Measurements from ENCODE around the gene CFAP69.
A peak's percentile ranks its signal among the peaks of the same experiment; 100 is the strongest.
"Not testable (repeated sequence)": the region's sequence is repeated elsewhere in the genome, so short reads cannot be mapped to it uniquely, and the experiment has no call there.

Gene CFAP69

GRCh38 chr7:90345595-90346335 is 100.8 kb downstream of the CFAP69 start:
- peak; percentile 41 for DNase-seq

- peak; percentile 95 for DNase-seq
Measured at GRCh38 chr7:90346336-90347125, 101.6 kb downstream of the CFAP69 start, which contains the start of gene GTPBP10. Gene GTPBP10 (plus strand): TSS chr7:90346716. CDS start chr7:90346742, 26 bp downstream.

DNA sequence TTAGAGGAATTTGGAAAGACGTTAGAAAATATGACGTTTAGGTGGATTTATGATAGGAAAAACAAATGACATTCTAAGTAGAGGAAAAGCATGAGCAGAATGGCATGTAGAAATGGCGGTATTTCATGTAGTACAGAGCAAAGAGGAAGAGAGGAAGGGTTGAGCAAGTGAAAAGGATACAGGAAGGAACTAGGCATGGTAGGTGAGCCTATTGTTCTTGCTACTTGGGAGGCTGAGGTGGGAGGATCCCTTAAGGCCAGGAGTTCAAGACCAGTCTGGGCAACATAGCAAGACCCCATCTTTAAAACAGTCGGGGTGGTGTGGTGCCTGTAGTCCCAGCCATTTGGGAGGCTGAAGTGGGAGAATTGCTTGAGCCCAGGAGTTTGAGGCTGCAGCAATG is 102.8 kb downstream of the CFAP69 start:
- DNase-seq = no peak

DNA sequence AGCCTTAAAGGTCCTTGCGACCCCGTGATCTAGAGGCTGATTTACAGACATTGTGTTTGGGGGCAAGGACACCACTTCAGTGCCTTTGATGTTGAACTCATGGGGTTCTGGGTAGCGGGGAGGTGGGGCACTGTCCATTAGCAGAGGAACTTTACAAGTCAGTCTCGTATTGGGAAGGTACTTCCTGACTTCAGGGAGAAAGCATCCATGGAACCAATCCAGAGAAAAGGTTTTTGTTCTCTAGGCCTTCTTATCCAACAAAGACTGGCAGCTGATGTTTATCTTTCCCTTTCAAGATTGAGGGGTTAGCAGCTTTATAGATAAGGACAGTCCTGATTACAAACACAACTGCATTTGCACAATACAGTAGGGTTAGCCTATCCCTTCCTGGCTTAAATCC is 104.3 kb downstream of the CFAP69 start:
- DNase-seq = no peak

DNA sequence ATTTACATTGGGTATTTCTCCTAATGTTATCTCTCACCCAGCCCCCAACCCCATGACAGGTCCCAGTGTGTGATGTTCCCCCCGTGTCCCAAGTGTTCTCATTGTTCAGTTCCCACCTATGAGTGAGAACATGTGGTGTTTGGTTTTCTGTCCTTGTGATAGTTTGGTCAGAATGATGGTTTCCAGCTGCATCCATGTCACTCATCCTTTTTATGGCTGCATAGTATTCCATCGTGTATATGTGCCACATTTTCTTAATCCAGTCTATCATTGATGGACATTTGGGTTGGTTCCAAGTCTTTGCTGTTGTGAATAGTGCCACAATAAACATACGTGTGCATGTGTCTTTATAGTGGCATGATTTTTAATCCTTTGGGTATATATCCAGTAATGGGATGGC is 105.1 kb downstream of the CFAP69 start:
- DNase-seq = not testable (repeated sequence)

GRCh38 chr7:90351987-90352386 is 107.0 kb downstream of the CFAP69 start:
- no peak for DNase-seq
